ENCODE measurements around the gene PXMP2.

The PXMP2 gene

GRCh38 chr12:132727091-132727794 lies 39.9 kb downstream of the PXMP2 start:
- Histone ChIP-seq H3K27ac (ENCODE audit: low read length) (no peak overlapping the region), H3K36me3 (replicated peaks; ENCODE audit: low read depth, low read length) (peaks cover 84% of the 10 kb centered on the region), H3K9ac (ENCODE audit: low read length) (no peak overlapping the region), H2AFZ (ENCODE audit: low read depth, low read length) (no peak overlapping the region), H4K20me1 (ENCODE audit: insufficient read depth, low read length) (no peaks in the 10 kb centered on the region), H3K4me1 (ENCODE audit: low read length) (no peaks in the 10 kb centered on the region), H3K9me3 (ENCODE audit: insufficient read depth, low read length) (no peaks in the 10 kb centered on the region; the same call in 1 of the 2 replicates), H3K4me3 (ENCODE audit: low read length) (no peak overlapping the region), H3K27me3 (ENCODE audit: low read depth, low read length) (no peaks in the 10 kb centered on the region), H3K79me2 (ENCODE audit: low read length) (no peaks in the 10 kb centered on the region; the same call in 1 of the 2 replicates), H3K4me2 (ENCODE audit: low read length) (no peak overlapping the region)
- TF ChIP-seq CTCF (IDR thresholded peaks at IDR 0.05; ENCODE audit: low read depth, low read length) (no peak), EZH2phosphoT487 (IDR thresholded peaks at IDR 0.05; ENCODE audit: low read depth) (no peak)

- Histone ChIP-seq H3K27ac (ENCODE audit: low read length) (no peak overlapping the region), H3K4me2 (ENCODE audit: low read length) (no peak overlapping the region), H2AFZ (ENCODE audit: low read depth, low read length) (no peak overlapping the region), H3K9me3 (ENCODE audit: insufficient read depth, low read length) (no peaks in the 10 kb centered on the region; the same call in 1 of the 2 replicates), H3K79me2 (ENCODE audit: low read length) (no peaks in the 10 kb centered on the region; the same call in 1 of the 2 replicates), H3K4me1 (ENCODE audit: low read length) (no peaks in the 10 kb centered on the region), H3K36me3 (replicated peaks; ENCODE audit: low read depth, low read length) (peaks cover 75% of the 10 kb centered on the region), H3K4me3 (ENCODE audit: low read length) (no peak overlapping the region), H3K27me3 (ENCODE audit: low read depth, low read length) (no peaks in the 10 kb centered on the region), H3K9ac (ENCODE audit: low read length) (no peak overlapping the region), H4K20me1 (ENCODE audit: insufficient read depth, low read length) (no peaks in the 10 kb centered on the region)
- no peak for TF ChIP-seq CTCF (IDR thresholded peaks at IDR 0.05; ENCODE audit: low read depth, low read length)
- TF ChIP-seq EZH2phosphoT487 (IDR thresholded peaks at IDR 0.05; ENCODE audit: low read depth): no peak
These were observed 41.1 kb downstream of the PXMP2 start for GRCh38 chr12:132728502-132728901.

DNA sequence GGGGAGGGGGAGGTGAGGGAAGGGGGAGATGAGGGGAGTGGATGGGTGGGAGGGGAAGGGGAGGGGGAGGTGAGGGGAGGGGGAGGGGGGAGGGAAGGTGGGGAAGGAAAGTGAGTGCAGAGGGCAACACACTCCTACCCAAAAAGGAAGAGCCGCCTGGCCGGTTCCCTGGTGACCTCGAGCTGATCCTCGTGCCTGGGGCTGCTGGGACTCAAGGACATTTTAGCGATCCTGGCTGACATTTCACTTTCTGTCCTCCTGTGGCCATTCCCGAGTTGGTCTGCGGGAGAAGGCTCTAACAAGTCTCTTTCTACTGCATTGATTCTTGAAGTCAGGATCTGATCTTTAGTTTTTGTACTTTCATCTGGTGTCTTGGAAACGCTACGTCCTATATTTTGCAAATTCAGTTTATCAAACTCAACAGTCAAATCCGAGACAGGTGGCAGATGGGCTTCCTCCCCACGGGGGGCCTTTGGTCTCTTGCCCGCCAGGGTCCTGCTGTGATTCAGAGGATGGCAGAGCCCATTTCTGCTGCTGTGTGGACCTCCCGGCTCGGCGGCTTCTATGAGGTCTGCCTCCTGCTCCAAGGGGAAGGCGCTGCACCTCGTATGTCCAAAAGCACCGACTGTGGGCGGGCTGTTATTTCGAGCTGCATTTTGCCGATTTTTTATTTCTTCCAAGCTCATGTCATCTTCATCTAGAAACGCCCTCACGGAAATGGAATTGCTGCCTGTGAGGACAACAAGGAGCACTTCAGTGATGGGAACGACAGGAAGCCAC lies 42.3 kb downstream of the PXMP2 start:
- Histone ChIP-seq H3K27ac (ENCODE audit: low read length) (no peak overlapping the region), H3K9me3 (ENCODE audit: insufficient read depth, low read length) (no peaks in the 10 kb centered on the region; the same call in 1 of the 2 replicates), H4K20me1 (ENCODE audit: insufficient read depth, low read length) (no peaks in the 10 kb centered on the region), H3K27me3 (ENCODE audit: low read depth, low read length) (no peaks in the 10 kb centered on the region), H3K4me1 (ENCODE audit: low read length) (no peaks in the 10 kb centered on the region), H3K36me3 (replicated peaks; ENCODE audit: low read depth, low read length) (peaks cover 74% of the 10 kb centered on the region), H3K4me2 (ENCODE audit: low read length) (no peak overlapping the region), H3K4me3 (ENCODE audit: low read length) (no peak overlapping the region), H3K9ac (ENCODE audit: low read length) (no peak overlapping the region), H3K79me2 (ENCODE audit: low read length) (no peaks in the 10 kb centered on the region; the same call in 1 of the 2 replicates), H2AFZ (ENCODE audit: low read depth, low read length) (no peak overlapping the region)
- TF ChIP-seq EZH2phosphoT487 (IDR thresholded peaks at IDR 0.05; ENCODE audit: low read depth) (no peak), CTCF (IDR thresholded peaks at IDR 0.05; ENCODE audit: low read depth, low read length) (no peak)

GRCh38 chr12:132730353-132730752 lies 43.0 kb downstream of the PXMP2 start:
- Histone ChIP-seq H3K36me3 (replicated peaks; ENCODE audit: low read depth, low read length) (peaks cover 74% of the 10 kb centered on the region), H3K27ac (ENCODE audit: low read length) (no peak overlapping the region), H3K4me1 (ENCODE audit: low read length) (no peaks in the 10 kb centered on the region), H3K4me3 (ENCODE audit: low read length) (no peak overlapping the region), H4K20me1 (ENCODE audit: insufficient read depth, low read length) (no peaks in the 10 kb centered on the region), H2AFZ (ENCODE audit: low read depth, low read length) (no peak overlapping the region), H3K27me3 (ENCODE audit: low read depth, low read length) (no peaks in the 10 kb centered on the region), H3K9ac (ENCODE audit: low read length) (no peak overlapping the region), H3K4me2 (ENCODE audit: low read length) (no peak overlapping the region), H3K9me3 (ENCODE audit: insufficient read depth, low read length) (no peaks in the 10 kb centered on the region; the same call in 1 of the 2 replicates), H3K79me2 (ENCODE audit: low read length) (no peaks in the 10 kb centered on the region)
- no peak for TF ChIP-seq CTCF (IDR thresholded peaks at IDR 0.05; ENCODE audit: low read depth, low read length)
- TF ChIP-seq EZH2phosphoT487 (IDR thresholded peaks at IDR 0.05; ENCODE audit: low read depth): no peak
